K562 (cell line): Measurements from ENCODE around the gene PDRG1. TPM values are rescaled to one million over a fixed set of nuclear protein-coding genes. Genes with fewer than 3 reads are reported as not detected.

Source experiments
- ATAC-seq: fragments of 200-7000 bp; cut with Tn5 transposase; 3 replicates; pipeline ENCODE4 v1.9.1; 2020; ENCODE audit warnings: moderate library complexity
- BruUV-seq: library from RNA; stranded (reverse); fragments of 400-500 nt; replicated peaks from 2 replicates; lab custom pipeline; 2021; lab: Mats Ljungman, UMichigan
- CTCF ChIA-PET: fragments of 300-600 bp; formaldehyde crosslinking; extraction: SDS; loops from one replicate; lab custom pipeline; 2021; ENCODE audit warnings: low intra/inter-chr PET ratio; lab: Yijun Ruan, JAX
- POLR2A ChIA-PET: fragments of 300-600, 350-650 bp; sonication (Branson Sonifier 250); formaldehyde crosslinking; extraction: SDS; loops from one replicate; lab custom pipeline; 2021; ENCODE audit warnings: antibody characterized with exemption, inconsistent platforms; lab: Yijun Ruan, JAX
- DNase-seq, 4 experiments: peaks; one replicate each; pipeline versions ENCODE4 v3.0.0 to v3.0.0-alpha.2; 2011 to 2018; ENCODE audit warnings: low spot score in 3 of 4, mixed read lengths in 3 of 4; ENCODE audit errors: extremely low read depth in 1 of 4
- FAIRE-seq: peaks from 2 replicates; lab custom pipeline; 2011; peaks lifted over from hg19 to GRCh38; lab: Jason Lieb, UNC
- H2AFZ ChIP-seq: 2 replicates; pipeline ENCODE4 v1.6.0; 2011; ENCODE audit warnings: low read depth, low read length, control low read depth, inconsistent platforms
- H3K27ac ChIP-seq: fragments of 200-600 bp; 3 replicates; pipeline ENCODE4 v1.8.0; 2011; ENCODE audit warnings: low read depth, mild to moderate bottlenecking, control low read depth, inconsistent platforms, low read length, moderate library complexity, mixed read lengths; ENCODE audit errors: extremely low read depth
- H3K27me3 ChIP-seq, 2 experiments: fragments of 300-600 bp in 1 of 2; 2 replicates in 1 of 2; 3 replicates in 1 of 2; pipeline versions ENCODE4 v1.6.0 to v1.8.0; 2011; ENCODE audit warnings: inconsistent platforms in 2 of 2, low read length in 2 of 2, mild to moderate bottlenecking in 1 of 2, mixed read lengths in 1 of 2, moderate library complexity in 1 of 2; ENCODE audit not compliant: control insufficient read depth in 2 of 2, insufficient read depth in 2 of 2
- H3K36me3 ChIP-seq: fragments of 300-600 bp; 3 replicates; pipeline ENCODE4 v1.8.0; 2011; ENCODE audit warnings: mild to moderate bottlenecking, low read length, inconsistent platforms; ENCODE audit not compliant: control insufficient read depth, insufficient read depth
- H3K4me1 ChIP-seq, 2 experiments: fragments of 200-600 bp in 1 of 2; replicated peaks in 1 of 2; 2 replicates in 1 of 2; 3 replicates in 1 of 2; pipeline versions ENCODE4 v1.5.1 to v1.8.0; 2011; ENCODE audit warnings: inconsistent platforms in 2 of 2, low read length in 2 of 2, mild to moderate bottlenecking in 1 of 2, mixed read lengths in 1 of 2, moderate library complexity in 1 of 2; ENCODE audit not compliant: control insufficient read depth in 2 of 2, insufficient read depth in 2 of 2
- H3K4me2 ChIP-seq: 2 replicates; pipeline ENCODE4 v1.6.1; 2011; ENCODE audit warnings: low read length, control low read depth, inconsistent platforms, mixed read lengths; ENCODE audit not compliant: insufficient read depth
- H3K4me3 ChIP-seq: fragments of 200-600 bp; sonication (generic), shearing (Covaris generic); 2 replicates; pipeline ENCODE4 v1.5.1; 2016; ENCODE audit warnings: control low read depth, inconsistent platforms
- H3K79me2 ChIP-seq: fragments of 200-600 bp; 3 replicates; pipeline ENCODE4 v1.8.0; 2011; ENCODE audit warnings: low read length, inconsistent platforms; ENCODE audit not compliant: control insufficient read depth, insufficient read depth
- H3K9ac ChIP-seq, 2 experiments: 2 replicates each; pipeline versions ENCODE4 v1.6.0 to v1.6.1; 2011; ENCODE audit warnings: low read depth in 2 of 2, low read length in 2 of 2, control low read depth in 1 of 2, inconsistent platforms in 1 of 2, mild to moderate bottlenecking in 1 of 2, mixed read lengths in 1 of 2; ENCODE audit not compliant: insufficient read depth in 1 of 2
- H3K9me1 ChIP-seq: one replicate; pipeline ENCODE4 v1.6.0; 2011; ENCODE audit warnings: inconsistent platforms, mild to moderate bottlenecking, low read length, moderate library complexity; ENCODE audit not compliant: control insufficient read depth, insufficient read depth
- H3K9me3 ChIP-seq: replicated peaks from 2 replicates; pipeline ENCODE4 v1.5.1; 2011; ENCODE audit warnings: low read depth, low read length, inconsistent platforms; ENCODE audit not compliant: control insufficient read depth, insufficient read depth
- H4K20me1 ChIP-seq: replicated peaks from 2 replicates; pipeline ENCODE4 v1.6.1; 2011; ENCODE audit warnings: low read length, inconsistent platforms, mixed read lengths; ENCODE audit not compliant: control insufficient read depth, insufficient read depth
- HNRNPH1 ChIP-seq: fragments of 200-400 bp; formaldehyde crosslinking; optimal IDR thresholded peaks from 2 replicates; pipeline ENCODE3; 2017; ENCODE audit warnings: low read depth, mild to moderate bottlenecking, low read length, moderate library complexity
- KLF13 ChIP-seq: fragments of 450-650 bp; IDR thresholded peaks from 2 replicates; pipeline ENCODE4 v1.6.1; 2016; ENCODE audit warnings: missing genetic modification characterization, low read depth, mild to moderate bottlenecking, missing compliant biosample characterization, moderate library complexity, borderline replicate concordance
- MYBL2 ChIP-seq, 2 experiments: fragments of 450-650 bp in 1 of 2; sonication (generic) in 1 of 2; formaldehyde crosslinking in 1 of 2; IDR thresholded peaks; 2 replicates each; pipeline versions ENCODE4 v1.6.1 to v1.8.1; 2017 to 2022; ENCODE audit warnings: borderline replicate concordance in 1 of 2, inconsistent platforms in 1 of 2, low read depth in 1 of 2, mild to moderate bottlenecking in 1 of 2, missing genetic modification reagents in 1 of 2, moderate library complexity in 1 of 2
- NRF1 ChIP-seq, 2 experiments: fragments of 450-650 bp; IDR thresholded peaks in 1 of 2; conservative IDR thresholded peaks in 1 of 2; 2 replicates each; pipeline ENCODE4 v1.6.1; 2014; ENCODE audit warnings: mild to moderate bottlenecking in 2 of 2
- PTTG1 ChIP-seq: fragments of 450-650 bp; IDR thresholded peaks from 2 replicates; pipeline ENCODE4 v1.6.1; 2016; ENCODE audit warnings: low read depth, mild to moderate bottlenecking, missing genetic modification characterization, missing compliant biosample characterization
- RFX1 ChIP-seq: fragments of 450-650 bp; IDR thresholded peaks from 2 replicates; pipeline ENCODE4 v1.6.1; 2016; ENCODE audit warnings: mild to moderate bottlenecking, moderate library complexity
- SMAD1 ChIP-seq: fragments of 150-350 bp; IDR thresholded peaks from 2 replicates; pipeline ENCODE4 v1.6.1; 2014; ENCODE audit warnings: low read length, low read depth; ENCODE audit not compliant: partially characterized antibody
- SRSF3 ChIP-seq: fragments of 200-400 bp; formaldehyde crosslinking; IDR thresholded peaks from 2 replicates; pipeline ENCODE4 v1.6.1; 2016; ENCODE audit warnings: mild to moderate bottlenecking, low read length, moderate library complexity; ENCODE audit not compliant: insufficient read depth
- TAF15 ChIP-seq: fragments of 200-400 bp; formaldehyde crosslinking; IDR thresholded peaks from 2 replicates; pipeline ENCODE4 v1.6.1; 2017; ENCODE audit warnings: mild to moderate bottlenecking, low read depth, low read length, moderate library complexity
- THRAP3 ChIP-seq: fragments of 450-650 bp; IDR thresholded peaks from 2 replicates; pipeline ENCODE4 v1.6.1; 2016; ENCODE audit warnings: mild to moderate bottlenecking, inconsistent platforms, borderline replicate concordance
- ZFPM2 ChIP-seq: fragments of 250-450 bp; sonication (Bioruptor Pico); IDR thresholded peaks from 2 replicates; pipeline ENCODE4 v1.5.1; 2022; ENCODE audit warnings: mild to moderate bottlenecking
- ZNF217 ChIP-seq: sonication (generic); formaldehyde crosslinking; IDR thresholded peaks from 2 replicates; pipeline ENCODE4 v1.8.0; 2022; ENCODE audit warnings: mild to moderate bottlenecking, missing genetic modification reagents
- ZNF316 ChIP-seq: fragments of 450-650 bp; IDR thresholded peaks from 2 replicates; pipeline ENCODE4 v1.6.1; 2016
- WGBS: fragments of 100-300 bp; shearing (Covaris generic); methylation state at CpG from one replicate; pipeline ENCODE4 v1.1.6; 2016; ENCODE audit warnings: low coverage, mixed read lengths; ENCODE audit not compliant: insufficient coverage; ENCODE audit errors: missing lambda C conversion rate; 5-methylcytosine and 5-hydroxymethylcytosine counted together
- in situ Hi-C: fragments of 300-500 bp; cut with MboI; formaldehyde crosslinking; loops from 4 replicates; pipeline ENCODE4 v1.15.0; 2018; ENCODE audit warnings: inconsistent platforms, mixed read lengths
- intact Hi-C: fragments of 100-400 bp; cut with micrococcal nuclease; formaldehyde crosslinking; loops from 2 replicates; pipeline ENCODE4 v1.14.2; 2022
- polyA plus RNA-seq, 8 experiments: library from polyadenylated mRNA; depleted of rRNA in 4 of 8; stranded (reverse) in 5 of 8; unstranded in 3 of 8; fragments of >200 nt; fragmentation: Nextera tagmentation in 2 of 8; fragmentation: Illumina TruSeq in 1 of 8; extraction: Ambion mirVana in 2 of 8; extraction: Trizol in 1 of 8; gene quantifications; 2 replicates each; pipeline versions ENCODE4 v1.2.1 to v1.2.3, GENCODE V29; 2011 to 2014; ENCODE audit warnings: inconsistent platforms in 1 of 8, missing spikeins in 1 of 8
- total RNA-seq, 7 experiments: library from RNA; depleted of rRNA in 6 of 7; stranded (reverse); fragments of >200 nt in 6 of 7; fragmentation: Illumina TruSeq in 2 of 7; extraction: Trizol in 2 of 7; gene quantifications; 2 replicates each; pipeline versions ENCODE4 v1.2.1 to v1.2.3, GENCODE V29; 2011 to 2021; ENCODE audit warnings: low replicate concordance in 1 of 7
- TF ChIP-seq, protein P1 (sequence below): fragments of 200-800 bp; sonication (Bioruptor generic); IDR thresholded peaks from 2 replicates; pipeline ENCODE4 v1.6.1; 2017; ENCODE audit warnings: missing genetic modification characterization, missing compliant biosample characterization
- TF ChIP-seq, protein P2 (sequence below): IDR thresholded peaks from 3 replicates; pipeline ENCODE4 v1.6.1; 2011; ENCODE audit warnings: borderline replicate concordance, mild to moderate bottlenecking; ENCODE audit not compliant: insufficient read length, insufficient read depth

The PDRG1 gene
- total and polyA plus RNA-seq, 9 of the 15 experiments (the other 6 are each of a cell fraction or from before 2014, with no cell fraction given), result 12.6 to 58.6 (median 26.1) TPM

DNA sequence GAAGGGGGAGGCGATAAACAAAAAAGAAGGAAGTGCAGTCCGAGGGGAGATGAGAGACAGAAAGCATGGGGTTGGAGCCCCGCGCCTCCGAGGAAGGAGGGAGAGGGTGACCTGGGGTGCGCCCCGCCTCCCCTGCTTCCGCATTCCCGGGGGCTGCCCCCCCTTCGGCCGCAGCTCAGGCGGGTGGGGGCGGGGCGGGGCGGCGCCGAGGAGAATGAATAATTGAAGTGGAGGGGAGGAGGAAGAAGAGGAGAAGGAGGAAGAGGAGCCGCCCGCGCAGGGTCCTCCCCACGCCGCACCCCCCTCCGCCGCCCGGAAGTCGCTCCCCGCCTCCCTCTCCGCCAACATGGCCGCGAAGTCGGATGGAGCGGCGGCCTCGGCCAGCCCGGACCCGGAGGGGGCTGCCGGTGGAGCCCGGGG, 16.0 kb upstream of the PDRG1 start, which contains the start of gene XKR7 (continued):
- TF ChIP-seq, protein P1, sequence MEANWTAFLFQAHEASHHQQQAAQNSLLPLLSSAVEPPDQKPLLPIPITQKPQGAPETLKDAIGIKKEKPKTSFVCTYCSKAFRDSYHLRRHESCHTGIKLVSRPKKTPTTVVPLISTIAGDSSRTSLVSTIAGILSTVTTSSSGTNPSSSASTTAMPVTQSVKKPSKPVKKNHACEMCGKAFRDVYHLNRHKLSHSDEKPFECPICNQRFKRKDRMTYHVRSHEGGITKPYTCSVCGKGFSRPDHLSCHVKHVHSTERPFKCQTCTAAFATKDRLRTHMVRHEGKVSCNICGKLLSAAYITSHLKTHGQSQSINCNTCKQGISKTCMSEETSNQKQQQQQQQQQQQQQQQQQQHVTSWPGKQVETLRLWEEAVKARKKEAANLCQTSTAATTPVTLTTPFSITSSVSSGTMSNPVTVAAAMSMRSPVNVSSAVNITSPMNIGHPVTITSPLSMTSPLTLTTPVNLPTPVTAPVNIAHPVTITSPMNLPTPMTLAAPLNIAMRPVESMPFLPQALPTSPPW (CRISPR knock-in tag), result peak; percentile 88
- TF ChIP-seq ZNF316, result no peak
- TF ChIP-seq SRSF3, result no peak
- TF ChIP-seq SMAD1, result no peak
- TF ChIP-seq THRAP3, result no peak
- no peak for TF ChIP-seq NRF1 (conservative IDR thresholded peaks at IDR 0.05 in 1 of 2, IDR thresholded peaks at IDR 0.05 in 1 of 2)
- no peak for TF ChIP-seq HNRNPH1
- TF ChIP-seq TAF15, result no peak

DNA sequence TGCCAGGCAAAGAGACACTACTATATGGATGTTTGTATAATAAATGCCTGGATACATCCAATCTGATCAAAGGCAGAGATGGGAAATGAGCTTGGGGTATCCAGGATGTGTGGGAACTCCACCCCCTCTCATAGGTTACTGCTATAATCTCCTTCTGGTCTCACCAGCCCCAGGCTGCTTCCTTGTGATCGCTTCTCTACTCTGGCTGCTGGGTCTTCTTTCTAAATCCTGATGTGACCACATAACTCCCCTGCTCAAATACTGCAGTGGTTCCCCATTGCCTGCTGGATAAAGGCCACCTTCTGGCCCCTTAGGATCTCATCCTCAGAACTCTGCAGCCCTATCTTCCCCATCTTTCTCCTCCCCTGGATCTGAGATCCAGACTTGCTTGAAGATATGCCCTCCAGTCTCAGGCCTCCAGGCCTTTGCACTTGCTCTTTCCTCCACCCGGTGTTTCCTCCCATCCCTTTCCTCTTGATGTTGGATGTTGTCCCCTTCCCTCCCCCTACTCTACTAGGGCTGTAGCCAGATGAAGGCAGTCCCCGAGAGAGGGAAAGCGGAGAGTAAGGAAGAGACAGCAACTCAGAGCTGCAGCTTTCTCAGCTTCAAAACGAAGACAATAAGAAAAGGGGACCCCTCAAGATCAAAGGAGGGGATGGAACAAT, 15.3 kb upstream of the PDRG1 start:
- ChIA-PET CTCF (no interaction called here), POLR2A (interaction anchor here (0.6 to 0.9 kb wide), 2 partner anchors 117 to 122 kb away, joined by 3 to 4 read pairs; no protein-coding TSS in a partner anchor)
- in situ Hi-C loops, result no loop called here
- no peak for FAIRE-seq
- H3K9me1 ChIP-seq, result no peaks in the 10 kb centered on the region
- no peak overlapping the region for H3K27ac ChIP-seq
- BruUV-seq, result no TSS peak
- no peak for DNase-seq
- peaks cover 18 to 25% of the 10 kb centered on the region in 2 experiments for H3K27me3 ChIP-seq
- no peaks in the 10 kb centered on the region for H3K9me3 ChIP-seq
- no peak overlapping the region for H3K4me2 ChIP-seq
- H3K36me3 ChIP-seq, result no peaks in the 10 kb centered on the region
- intact Hi-C loops, result no loop called here
- H3K4me3 ChIP-seq, result no peak overlapping the region
- no peaks in the 10 kb centered on the region for H3K79me2 ChIP-seq
- H3K4me1 ChIP-seq, result peaks cover 0 to 11% of the 10 kb centered on the region in 2 experiments; a peak in 2 of 5 replicates
- no peak for ATAC-seq
- H3K9ac ChIP-seq, result no peak overlapping the region
- peaks cover 5% of the 10 kb centered on the region for H4K20me1 ChIP-seq
- no peak overlapping the region for H2AFZ ChIP-seq
- 0% methylated on average over 5 of the region's 5 CpGs for WGBS
- TF ChIP-seq RFX1 (no peak), MYBL2 (IDR thresholded peaks at IDR 0.05; ENCODE audit: low read depth) (no peak), MYBL2 (CRISPR knock-in tag; IDR thresholded peaks at IDR 0.05; ENCODE audit: borderline replicate concordance) (no peak), ZNF217 (CRISPR knock-in tag) (no peak), KLF13 (no peak), ZFPM2 (CRISPR knock-in tag) (no peak), PTTG1 (tag) (no peak)
- TF ChIP-seq, protein P2, sequence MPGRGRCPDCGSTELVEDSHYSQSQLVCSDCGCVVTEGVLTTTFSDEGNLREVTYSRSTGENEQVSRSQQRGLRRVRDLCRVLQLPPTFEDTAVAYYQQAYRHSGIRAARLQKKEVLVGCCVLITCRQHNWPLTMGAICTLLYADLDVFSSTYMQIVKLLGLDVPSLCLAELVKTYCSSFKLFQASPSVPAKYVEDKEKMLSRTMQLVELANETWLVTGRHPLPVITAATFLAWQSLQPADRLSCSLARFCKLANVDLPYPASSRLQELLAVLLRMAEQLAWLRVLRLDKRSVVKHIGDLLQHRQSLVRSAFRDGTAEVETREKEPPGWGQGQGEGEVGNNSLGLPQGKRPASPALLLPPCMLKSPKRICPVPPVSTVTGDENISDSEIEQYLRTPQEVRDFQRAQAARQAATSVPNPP, result no peak
